Keratinocyte (primary cell): Measurements from ENCODE around the gene MND1.
A peak's percentile ranks its signal among the peaks of the same experiment; 100 is the strongest.

Source experiments
- EZH2 ChIP-seq: IDR thresholded peaks from one replicate; pipeline ENCODE4 v1.6.1; 2012; ENCODE audit warnings: inconsistent platforms, mild to moderate bottlenecking, low read length, moderate library complexity
- TF ChIP-seq, protein P1 (sequence below), 3 experiments: IDR thresholded peaks in 1 of 3; conservative IDR thresholded peaks in 1 of 3; optimal IDR thresholded peaks in 1 of 3; 2 replicates in 2 of 3; 3 replicates in 1 of 3; pipeline versions ENCODE3 to v1.5.1; 2011; ENCODE audit warnings: low read length in 3 of 3, mild to moderate bottlenecking in 3 of 3, moderate library complexity in 2 of 3, control low read depth in 1 of 3, inconsistent platforms in 1 of 3; ENCODE audit not compliant: insufficient read depth in 2 of 3; ENCODE audit errors: extremely low read depth in 1 of 3

DNA sequence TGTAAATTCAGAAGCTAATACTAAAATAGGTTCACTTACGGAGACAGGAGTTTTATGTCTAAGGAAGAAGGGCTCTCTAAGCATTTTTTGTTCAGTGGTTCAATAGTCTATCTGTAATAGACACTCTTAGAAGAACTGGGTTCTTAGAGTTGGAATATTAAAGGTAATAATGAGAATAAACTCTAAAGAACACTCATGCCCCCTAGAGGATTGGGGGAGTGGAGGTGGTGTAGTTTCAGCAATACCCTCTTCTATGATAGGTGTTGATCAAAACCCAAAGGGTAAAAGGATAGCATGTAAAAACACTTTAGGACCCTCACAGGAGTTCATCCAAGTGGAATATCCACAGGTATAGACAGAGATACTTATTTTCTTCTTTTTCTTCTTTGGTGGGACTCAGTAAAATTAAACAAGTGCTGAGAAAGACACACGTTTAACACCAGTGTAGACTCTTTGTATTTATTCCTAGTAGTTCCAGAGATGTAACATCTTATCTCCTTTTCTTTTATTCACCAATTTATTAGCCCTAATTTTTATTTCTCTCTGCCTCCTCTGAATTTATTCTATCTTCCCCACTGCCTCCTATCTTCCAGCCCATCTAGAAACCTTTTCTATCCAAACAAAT, 25.7 kb upstream of the MND1 start:
- TF ChIP-seq, protein P1, sequence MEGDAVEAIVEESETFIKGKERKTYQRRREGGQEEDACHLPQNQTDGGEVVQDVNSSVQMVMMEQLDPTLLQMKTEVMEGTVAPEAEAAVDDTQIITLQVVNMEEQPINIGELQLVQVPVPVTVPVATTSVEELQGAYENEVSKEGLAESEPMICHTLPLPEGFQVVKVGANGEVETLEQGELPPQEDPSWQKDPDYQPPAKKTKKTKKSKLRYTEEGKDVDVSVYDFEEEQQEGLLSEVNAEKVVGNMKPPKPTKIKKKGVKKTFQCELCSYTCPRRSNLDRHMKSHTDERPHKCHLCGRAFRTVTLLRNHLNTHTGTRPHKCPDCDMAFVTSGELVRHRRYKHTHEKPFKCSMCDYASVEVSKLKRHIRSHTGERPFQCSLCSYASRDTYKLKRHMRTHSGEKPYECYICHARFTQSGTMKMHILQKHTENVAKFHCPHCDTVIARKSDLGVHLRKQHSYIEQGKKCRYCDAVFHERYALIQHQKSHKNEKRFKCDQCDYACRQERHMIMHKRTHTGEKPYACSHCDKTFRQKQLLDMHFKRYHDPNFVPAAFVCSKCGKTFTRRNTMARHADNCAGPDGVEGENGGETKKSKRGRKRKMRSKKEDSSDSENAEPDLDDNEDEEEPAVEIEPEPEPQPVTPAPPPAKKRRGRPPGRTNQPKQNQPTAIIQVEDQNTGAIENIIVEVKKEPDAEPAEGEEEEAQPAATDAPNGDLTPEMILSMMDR (optimal IDR thresholded peaks at IDR 0.05 in 1 of 3, IDR thresholded peaks at IDR 0.05 in 1 of 3, conservative IDR thresholded peaks at IDR 0.05 in 1 of 3; ENCODE audit: extremely low read depth in 1 of 3, insufficient read depth in 2 of 3, low read length in 3 of 3), result peak; percentile 39 to 63 (median 55)
- no peak for TF ChIP-seq EZH2
